ENCODE results near the gene HOXB4. TPM values are rescaled to one million over a fixed set of nuclear protein-coding genes. Genes with fewer than 3 reads are reported as not detected.
A peak's percentile ranks its signal among the peaks of the same experiment; 100 is the strongest.

The HOXB4 gene
- total RNA-seq, 1 donor, result 6.5 TPM

- DNase-seq (ENCODE audit: low read depth in 2 of 3, low spot score in 2 of 3), result no peak
These were observed 23.6 kb upstream of the HOXB4 start for GRCh38 chr17:48601539-48602425.

GRCh38 chr17:48601207-48601538 is 23.0 kb upstream of the HOXB4 start:
- no peak for DNase-seq (ENCODE audit: low read depth in 2 of 3, low spot score in 2 of 3)

DNA sequence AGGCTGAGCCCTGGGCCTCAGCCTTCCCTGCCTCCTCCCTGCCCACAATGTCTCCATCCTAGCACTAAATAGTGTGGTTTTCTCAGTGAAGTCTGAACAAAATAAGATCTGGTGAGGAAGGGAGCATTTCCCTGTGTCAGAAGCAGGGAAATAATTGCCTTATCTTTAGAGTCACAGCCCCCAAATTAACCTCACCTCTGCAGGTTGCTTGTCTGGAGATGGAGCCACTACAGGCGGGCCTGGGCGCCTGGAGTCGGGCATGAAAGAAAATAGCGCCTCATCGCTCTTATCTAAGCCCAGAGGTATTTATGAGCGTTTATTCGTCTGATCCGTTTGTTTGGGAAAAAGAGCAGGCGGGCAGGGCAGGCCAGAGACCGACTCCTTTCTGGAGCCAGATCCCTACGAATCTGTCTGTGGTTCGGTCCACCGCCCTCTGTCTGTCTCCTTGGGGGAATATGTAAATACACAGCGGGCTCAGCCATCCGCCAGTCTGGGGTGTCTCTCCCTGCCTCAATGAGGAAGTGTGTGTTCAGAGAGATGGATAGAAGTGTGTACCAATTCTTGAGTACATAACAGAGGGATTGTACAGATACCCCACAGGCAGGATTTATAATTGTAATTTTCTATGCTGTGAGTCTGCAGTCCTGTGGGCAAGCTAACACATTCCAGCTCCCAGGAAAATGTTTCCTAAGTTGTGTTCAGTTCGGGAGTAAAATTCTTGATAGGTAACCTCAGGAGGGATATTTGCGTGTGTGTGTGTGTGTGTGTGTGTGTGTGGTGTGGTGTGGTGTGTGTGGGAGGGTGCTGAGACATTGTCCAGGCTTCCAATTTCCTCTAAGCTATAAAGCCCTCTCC is 22.3 kb upstream of the HOXB4 start:
- DNase-seq (ENCODE audit: low read depth in 2 of 3, low spot score in 2 of 3), result no peak

DNA sequence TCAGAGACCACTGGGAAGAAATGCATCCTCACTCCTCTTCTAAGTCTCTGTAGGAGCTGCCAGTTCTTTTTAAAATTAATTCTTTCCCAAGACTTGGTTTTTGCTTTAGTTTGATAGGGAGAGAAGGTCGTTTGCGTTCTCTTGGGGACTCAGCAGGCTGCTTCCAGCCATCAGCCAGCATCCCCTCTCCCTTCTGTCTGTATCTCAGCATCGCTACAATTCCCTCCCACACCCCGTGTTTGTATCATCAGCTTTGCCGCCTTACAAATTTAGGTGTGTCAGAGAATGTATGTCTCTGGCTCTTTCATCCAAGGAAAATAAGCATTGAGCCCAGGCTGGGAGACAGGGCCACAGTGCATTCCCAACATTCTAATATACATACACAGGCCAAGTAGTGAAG is 21.2 kb upstream of the HOXB4 start:
- no peak for DNase-seq (ENCODE audit: low read depth in 2 of 3, low spot score in 2 of 3)

- no peak for DNase-seq (ENCODE audit: low read depth in 2 of 3, low spot score in 2 of 3)
These were observed 20.6 kb upstream of the HOXB4 start for GRCh38 chr17:48598736-48599135.

GRCh38 chr17:48597778-48598631 is 19.9 kb upstream of the HOXB4 start:
- DNase-seq (ENCODE audit: low read depth in 2 of 3, low spot score in 2 of 3), result peak in 1 of 3 donors; percentile 65

DNA sequence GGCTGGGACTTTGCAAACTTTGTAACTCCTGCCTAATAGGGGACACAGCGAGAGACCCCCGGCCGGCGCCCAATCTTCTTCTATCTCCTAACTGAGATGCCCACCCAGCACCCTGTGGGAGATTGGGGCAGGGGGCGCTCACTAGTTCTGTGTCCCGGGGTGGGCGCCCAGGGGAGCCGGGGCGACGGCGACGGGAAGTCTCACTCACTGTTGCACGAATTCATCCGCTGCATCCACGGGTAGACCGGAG is 19.3 kb upstream of the HOXB4 start:
- no peak for DNase-seq (ENCODE audit: low read depth in 2 of 3, low spot score in 2 of 3)

- no peak for DNase-seq (ENCODE audit: low read depth in 2 of 3, low spot score in 2 of 3)
These were observed 18.8 kb upstream of the HOXB4 start for GRCh38 chr17:48596735-48597527.

GRCh38 chr17:48596000-48596734 is 18.0 kb upstream of the HOXB4 start:
- DNase-seq (ENCODE audit: low read depth in 2 of 3, low spot score in 2 of 3), result no peak

- no peak for DNase-seq (ENCODE audit: low read depth in 2 of 3, low spot score in 2 of 3)
These were observed 17.3 kb upstream of the HOXB4 start for GRCh38 chr17:48595278-48595999.

DNA sequence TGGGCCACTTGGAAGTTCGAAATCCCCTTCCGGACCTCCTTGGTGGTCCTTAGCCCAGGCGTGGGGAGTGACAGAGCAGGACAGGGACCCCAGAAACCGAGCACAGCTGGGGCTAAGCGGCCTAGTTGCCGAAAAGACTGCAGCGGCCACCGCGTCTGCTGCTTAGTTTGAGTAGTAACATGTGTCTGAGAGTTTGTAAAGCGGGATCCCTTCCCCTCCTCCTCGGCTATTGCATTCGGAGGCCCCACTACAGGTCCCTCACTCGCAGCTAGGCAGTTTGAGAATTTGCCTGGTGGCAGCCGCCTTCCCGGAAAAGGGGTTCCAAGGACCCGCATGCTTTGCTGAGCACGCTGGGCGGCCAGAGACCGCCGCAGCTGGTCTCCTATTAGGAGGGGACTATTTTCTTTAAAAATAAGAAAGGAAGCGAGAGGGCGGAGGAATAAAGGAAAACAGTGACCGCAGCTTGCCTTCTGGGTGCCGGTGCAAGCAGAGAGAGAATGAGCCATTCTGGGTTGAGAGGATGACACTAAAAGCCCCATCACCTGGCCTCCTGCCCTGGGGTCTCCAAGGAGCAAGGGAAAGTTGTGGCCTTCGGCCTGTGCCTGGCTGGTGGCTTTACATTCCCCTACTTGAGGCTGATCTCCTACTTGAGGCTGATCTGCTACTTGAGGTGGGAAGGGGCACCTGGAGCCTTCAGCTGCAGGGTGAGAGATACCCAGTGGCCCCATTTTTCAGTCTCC is 16.6 kb upstream of the HOXB4 start:
- no peak for DNase-seq (ENCODE audit: low read depth in 2 of 3, low spot score in 2 of 3)

DNA sequence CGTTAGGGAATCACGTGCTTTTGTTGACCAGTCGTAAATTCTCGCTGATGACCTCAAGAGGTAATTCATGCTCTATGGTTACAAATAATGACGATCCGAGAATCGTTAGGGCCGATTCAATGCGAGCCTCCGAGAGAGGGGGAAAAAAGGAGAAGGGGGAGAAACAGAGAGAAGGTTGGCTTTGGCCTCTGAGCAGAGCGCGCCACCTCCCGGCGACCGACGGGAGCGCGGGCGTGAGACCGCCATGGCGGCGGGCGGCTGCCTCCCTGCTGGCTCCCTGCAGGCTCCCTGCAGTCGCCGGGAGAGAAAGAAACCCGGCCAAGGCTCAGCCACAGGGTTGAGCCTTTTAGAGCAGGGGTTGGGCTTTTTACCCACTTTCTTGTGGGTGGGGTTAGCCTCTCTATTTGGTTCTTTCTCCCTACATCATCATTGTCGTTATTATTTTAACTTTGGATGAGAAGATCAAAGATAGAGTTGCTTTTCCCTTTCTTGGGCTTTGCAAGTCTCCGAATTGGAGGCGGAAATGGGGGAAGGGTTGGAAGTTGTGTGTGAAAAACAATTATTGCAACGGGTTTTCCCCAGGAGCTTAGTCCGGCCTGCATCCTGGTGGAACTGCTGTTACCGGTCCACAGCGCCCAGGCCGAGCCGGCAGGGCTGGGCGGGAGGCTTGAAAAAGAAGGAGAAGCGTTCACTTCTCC is 15.8 kb upstream of the HOXB4 start:
- peak; percentile 60 to 86 (median 80) for DNase-seq (ENCODE audit: low read depth in 2 of 3, low spot score in 2 of 3)

GRCh38 chr17:48593126-48593829 is 15.1 kb upstream of the HOXB4 start, which contains the start of gene HOXB5:
TSS of gene HOXB5 (minus strand) at chr17:48593779. CDS start at chr17:48593682, 97 bp downstream.
- no peak for DNase-seq (ENCODE audit: low read depth in 2 of 3, low spot score in 2 of 3)

GRCh38 chr17:48592577-48592976 is 14.4 kb upstream of the HOXB4 start:
- DNase-seq (ENCODE audit: low read depth in 2 of 3, low spot score in 2 of 3), result no peak

DNA sequence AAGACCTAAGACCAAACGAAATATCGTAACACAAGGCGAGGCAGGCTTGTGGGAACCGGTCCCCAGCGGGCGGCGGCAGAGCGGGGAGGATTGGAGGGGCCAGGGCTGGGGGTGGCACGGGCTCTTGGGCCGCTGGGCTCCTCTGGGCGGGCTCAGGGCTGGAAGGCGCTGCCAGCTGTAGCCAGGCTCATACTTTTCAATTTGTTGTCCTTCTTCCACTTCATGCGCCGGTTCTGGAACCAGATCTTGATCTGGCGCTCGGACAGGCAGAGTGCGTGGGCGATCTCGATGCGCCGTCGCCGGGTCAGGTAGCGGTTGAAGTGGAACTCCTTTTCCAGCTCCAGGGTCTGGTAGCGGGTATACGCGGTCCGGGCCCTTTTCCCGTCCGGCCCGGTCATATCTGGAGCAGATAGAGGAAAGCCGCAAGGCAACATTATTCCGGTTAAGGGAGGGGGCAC is 13.9 kb upstream of the HOXB4 start:
- no peak for DNase-seq (ENCODE audit: low read depth in 2 of 3, low spot score in 2 of 3)

DNA sequence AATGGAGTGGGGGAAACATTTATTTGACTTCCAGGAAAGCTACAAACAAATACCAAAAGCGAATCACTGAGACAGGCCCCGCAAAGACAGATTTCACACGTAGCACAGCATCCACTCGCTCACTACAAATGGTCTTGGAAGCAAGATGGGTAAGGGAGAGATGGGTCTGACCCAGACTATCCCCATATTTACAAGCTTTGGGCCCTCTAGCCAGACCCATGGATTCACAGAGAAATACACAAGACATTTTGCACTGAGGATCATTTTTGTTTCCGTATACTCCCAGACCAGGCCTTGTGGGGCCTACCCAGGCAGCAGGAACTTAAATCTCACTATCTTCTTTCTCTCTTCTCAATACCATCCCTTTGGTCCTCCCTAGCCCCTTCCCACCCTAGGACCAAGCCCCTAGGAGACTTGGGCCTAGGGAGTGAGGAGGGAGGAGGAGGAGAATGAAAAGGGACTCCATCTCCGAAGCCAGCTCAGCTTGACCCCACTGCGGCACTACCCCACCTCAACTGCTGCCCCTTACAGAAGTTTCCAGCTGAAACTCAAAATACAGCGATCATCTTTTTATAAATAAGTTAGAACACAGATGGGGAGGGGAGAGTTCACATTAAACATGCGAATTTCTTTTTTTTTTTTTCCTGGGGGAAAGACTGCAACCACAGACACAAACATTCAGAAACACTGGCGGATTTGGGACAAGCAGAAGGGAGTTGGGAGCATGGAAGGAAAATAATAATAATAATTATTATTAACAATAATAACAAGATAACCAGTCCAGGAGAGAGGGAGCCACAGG is 13.3 kb upstream of the HOXB4 start:
- DNase-seq (ENCODE audit: low read depth in 2 of 3, low spot score in 2 of 3), result no peak

Data from hematopoietic multipotent progenitor cell (in vitro differentiated cells).